IPS-NIHi11 (cell line): ENCODE results near the gene GTF2H3.

Experiments
- DNase-seq: peaks from one replicate; pipeline ENCODE4 v3.0.0; 2012; ENCODE audit warnings: mixed read lengths, low spot score

The GTF2H3 gene

GRCh38 chr12:123645878-123646277, 12.2 kb downstream of the GTF2H3 start:
- no peak for DNase-seq

- no peak for DNase-seq
These were observed 14.8 kb downstream of the GTF2H3 start for GRCh38 chr12:123648401-123648800.

- no peak for DNase-seq
These were observed 20.6 kb downstream of the GTF2H3 start for GRCh38 chr12:123654129-123654701.

- DNase-seq, result no peak
These were observed 21.8 kb downstream of the GTF2H3 start for GRCh38 chr12:123655420-123655819.

GRCh38 chr12:123656392-123656791, 22.8 kb downstream of the GTF2H3 start:
- no peak for DNase-seq

- no peak for DNase-seq
These were observed 23.6 kb downstream of the GTF2H3 start for GRCh38 chr12:123657211-123657610.

- DNase-seq, result no peak
These were observed 26.5 kb downstream of the GTF2H3 start for GRCh38 chr12:123659996-123660727.

- DNase-seq, result no peak
These were observed 34.1 kb downstream of the GTF2H3 start for GRCh38 chr12:123667771-123668170.

GRCh38 chr12:123670882-123671728, 37.5 kb downstream of the GTF2H3 start, which contains the start of gene TCTN2:
Gene TCTN2, plus strand, starts transcription at chr12:123671113. Its CDS starts 128 bp downstream, at chr12:123671241.
- peak; percentile 100 for DNase-seq

GRCh38 chr12:123671876-123672275, 38.2 kb downstream of the GTF2H3 start:
- no peak for DNase-seq

- DNase-seq, result no peak
These were observed 41.8 kb downstream of the GTF2H3 start for GRCh38 chr12:123675436-123675835.

- DNase-seq, result no peak
These were observed 43.1 kb downstream of the GTF2H3 start for GRCh38 chr12:123676616-123677320.

GRCh38 chr12:123678981-123679380, 45.4 kb downstream of the GTF2H3 start:
- DNase-seq, result no peak

GRCh38 chr12:123681605-123682004, 48.0 kb downstream of the GTF2H3 start:
- DNase-seq, result no peak

GRCh38 chr12:123683964-123684363, 50.3 kb downstream of the GTF2H3 start:
- no peak for DNase-seq

GRCh38 chr12:123686636-123687190, 53.1 kb downstream of the GTF2H3 start:
- DNase-seq, result no peak

GRCh38 chr12:123690191-123690840, 56.7 kb downstream of the GTF2H3 start:
- DNase-seq, result no peak

GRCh38 chr12:123696207-123696606, 62.6 kb downstream of the GTF2H3 start:
- no peak for DNase-seq

- no peak for DNase-seq
These were observed 63.0 kb downstream of the GTF2H3 start for GRCh38 chr12:123696646-123697045.

GRCh38 chr12:123705935-123706334, 72.3 kb downstream of the GTF2H3 start:
- DNase-seq, result peak; percentile 31

- no peak for DNase-seq
These were observed 73.8 kb downstream of the GTF2H3 start for GRCh38 chr12:123707466-123707865.
